BJ (cell line): ENCODE results near the gene ADSS1. TPM values are rescaled to one million over a fixed set of nuclear protein-coding genes. Genes with fewer than 3 reads are reported as not detected.

Experiments
- CTCF ChIA-PET: fragments of 350-600 bp; formaldehyde crosslinking; extraction: SDS; loops from one replicate; lab custom pipeline; 2021; ENCODE audit warnings: antibody characterized with exemption, inconsistent platforms; lab: Yijun Ruan, JAX
- POLR2A ChIA-PET: fragments of 300-600 bp; sonication (Branson Sonifier 250); formaldehyde crosslinking; extraction: SDS; loops from one replicate; lab custom pipeline; 2021; ENCODE audit warnings: antibody characterized with exemption; lab: Charles Lee
- DNase-seq: peaks from one replicate; pipeline ENCODE4 v3.0.0-alpha.2; 2011; ENCODE audit warnings: low read depth
- H3K27me3 ChIP-seq: 2 replicates; pipeline ENCODE4 v1.6.0; 2011; ENCODE audit warnings: low read length; ENCODE audit not compliant: control insufficient read depth, insufficient read depth
- H3K36me3 ChIP-seq: 2 replicates; pipeline ENCODE4 v1.5.1; 2011; ENCODE audit warnings: low read length; ENCODE audit not compliant: control insufficient read depth, insufficient read depth
- H3K4me3 ChIP-seq: 2 replicates; pipeline ENCODE4 v1.5.1; 2011; ENCODE audit warnings: low read depth, mild to moderate bottlenecking, control low read depth, low read length
- CTCF ChIP-seq: IDR thresholded peaks from 2 replicates; pipeline ENCODE4 v1.5.1; 2011; ENCODE audit warnings: low read depth, mild to moderate bottlenecking, control low read depth, inconsistent platforms, low read length, moderate library complexity; ENCODE audit not compliant: insufficient read depth
- polyA plus RNA-seq: library from polyadenylated mRNA; depleted of rRNA; stranded (reverse); fragments of >200 nt; gene quantifications from 2 replicates; pipeline ENCODE4 v1.2.3, GENCODE V29; 2011

ADSS1 gene
- polyA plus RNA-seq, 1 experiment, result 4.5 TPM

- H3K4me3 ChIP-seq, result no peak overlapping the region
- CTCF ChIA-PET, result interaction anchor here (0.9 to 1.3 kb wide), 2 partner anchors 21 to 25 kb away, joined by 3 to 4 read pairs; no protein-coding TSS in a partner anchor
- no peaks in the 10 kb centered on the region for H3K27me3 ChIP-seq
- H3K36me3 ChIP-seq, result no peaks in the 10 kb centered on the region
- no peak for DNase-seq
- POLR2A ChIA-PET, result no interaction called here
- TF ChIP-seq CTCF, result no peak
These were observed 39.6 kb upstream of the ADSS1 start for GRCh38 chr14:104684449-104684821.

GRCh38 chr14:104685216-104685997 is 38.6 kb upstream of the ADSS1 start:
- no peaks in the 10 kb centered on the region for H3K36me3 ChIP-seq
- no peak for DNase-seq
- ChIA-PET POLR2A (no interaction called here), CTCF (interaction anchor here (0.9 kb wide), 1 partner anchor 20 kb away, joined by 3 read pairs; no protein-coding TSS in a partner anchor)
- TF ChIP-seq CTCF, result no peak
- no peak overlapping the region for H3K4me3 ChIP-seq
- no peaks in the 10 kb centered on the region for H3K27me3 ChIP-seq

- no peaks in the 10 kb centered on the region for H3K36me3 ChIP-seq
- TF ChIP-seq CTCF, result no peak
- no peaks in the 10 kb centered on the region for H3K27me3 ChIP-seq
- ChIA-PET CTCF (interaction anchor here (1.9 kb wide), 1 partner anchor 23 kb away, joined by 5 read pairs; no protein-coding TSS in a partner anchor), POLR2A (no interaction called here)
- H3K4me3 ChIP-seq, result no peak overlapping the region
- no peak for DNase-seq
These were observed 37.9 kb upstream of the ADSS1 start for GRCh38 chr14:104685998-104686610.

- ChIA-PET CTCF (interaction anchor here (1.1 to 1.9 kb wide), 5 partner anchors 11 to 36 kb away, joined by 3 to 5 read pairs (median 3); no protein-coding TSS in a partner anchor), POLR2A (no interaction called here)
- no peak for DNase-seq
- Histone ChIP-seq H3K4me3 (no peak overlapping the region), H3K27me3 (no peaks in the 10 kb centered on the region), H3K36me3 (peaks cover 2% of the 10 kb centered on the region; the same call in 1 of the 2 replicates)
- no peak for TF ChIP-seq CTCF
These were observed 37.2 kb upstream of the ADSS1 start for GRCh38 chr14:104686624-104687517.
